Left ventricle myocardium superior (tissue), 1 donor: Measurements from ENCODE around the gene ZNF800. TPM values are rescaled to one million over a fixed set of nuclear protein-coding genes. Genes with fewer than 3 reads are reported as not detected.

Experiments used
- total RNA-seq: library from RNA; stranded (reverse); fragmentation: NEBNext Ultra II Directional; extraction: Animal tissue kit (Norgen Biotek cat#: 25700); gene quantifications from one replicate; pipeline ENCODE4 v1.2.1, GENCODE V29; 2021
- donor health status: DM: no; HTN: yes; CAD: no; lungs with severe emphysema.

ZNF800 gene
- total RNA-seq, 1 donor from 2014 or later, result 20.8 TPM

Other genes with a start within 250 kb of the ZNF800 start
- not detected for gene GRM8, start 139.8 kb downstream of the ZNF800 start, total RNA-seq
- gene GCC1, start 192.9 kb upstream of the ZNF800 start, total RNA-seq, result 7.3 TPM
- gene ARF5, start 195.7 kb upstream of the ZNF800 start, total RNA-seq, result 85.4 TPM
- not detected for gene FSCN3, start 201.0 kb upstream of the ZNF800 start, total RNA-seq
- gene PAX4, start 225.4 kb upstream of the ZNF800 start, total RNA-seq, result not detected